ENCODE measurements around the gene PRPF8. TPM values are rescaled to one million over a fixed set of nuclear protein-coding genes. Genes with fewer than 3 reads are reported as not detected.

Gene PRPF8
- total and polyA plus RNA-seq, 2 of the 8 experiments (the other 6 are each of a cell fraction or from before 2014, with no cell fraction given) = 329 to 337 TPM

- TF ChIP-seq ATF2 (IDR thresholded peaks at IDR 0.05; ENCODE audit: low read length) = no peak
- no peak for TF ChIP-seq TBP (IDR thresholded peaks at IDR 0.05; ENCODE audit: low read depth, low read length)
- no peak for TF ChIP-seq POLR2AphosphoS5 (IDR thresholded peaks at IDR 0.05; ENCODE audit: low read depth, low read length)
- no peak for TF ChIP-seq CREB1 (IDR thresholded peaks at IDR 0.05)
- TF ChIP-seq MAX (IDR thresholded peaks at IDR 0.05) = no peak
- TF ChIP-seq EGR1 (IDR thresholded peaks at IDR 0.05; ENCODE audit: borderline replicate concordance, low read depth, low read length) = no peak
- TF ChIP-seq HDAC2 (IDR thresholded peaks at IDR 0.05; ENCODE audit: borderline replicate concordance in 1 of 2, low read depth in 2 of 2, low read length in 2 of 2) = no peak
- no peak for TF ChIP-seq EZH2 (IDR thresholded peaks at IDR 0.05; ENCODE audit: low read depth, low read length, severe bottlenecking)
- no peak for TF ChIP-seq JUN (IDR thresholded peaks at IDR 0.05; ENCODE audit: low read depth, low read length)
Measured at GRCh38 chr17:1726626-1727257, 42.1 kb upstream of the PRPF8 start (continued).
